ENCODE measurements around the gene RASSF7.
A peak's percentile ranks its signal among the peaks of the same experiment; 100 is the strongest.

Gene RASSF7

GRCh38 chr11:581752-582151, 21.0 kb downstream of the RASSF7 start:
- DNase-seq (ENCODE audit: insufficient read length, low spot score), result no peak
- FAIRE-seq, result no peak

- DNase-seq (ENCODE audit: insufficient read length, low spot score) (no peak), FAIRE-seq (no peak)
Observed at GRCh38 chr11:584287-584686, 23.5 kb downstream of the RASSF7 start.

DNA sequence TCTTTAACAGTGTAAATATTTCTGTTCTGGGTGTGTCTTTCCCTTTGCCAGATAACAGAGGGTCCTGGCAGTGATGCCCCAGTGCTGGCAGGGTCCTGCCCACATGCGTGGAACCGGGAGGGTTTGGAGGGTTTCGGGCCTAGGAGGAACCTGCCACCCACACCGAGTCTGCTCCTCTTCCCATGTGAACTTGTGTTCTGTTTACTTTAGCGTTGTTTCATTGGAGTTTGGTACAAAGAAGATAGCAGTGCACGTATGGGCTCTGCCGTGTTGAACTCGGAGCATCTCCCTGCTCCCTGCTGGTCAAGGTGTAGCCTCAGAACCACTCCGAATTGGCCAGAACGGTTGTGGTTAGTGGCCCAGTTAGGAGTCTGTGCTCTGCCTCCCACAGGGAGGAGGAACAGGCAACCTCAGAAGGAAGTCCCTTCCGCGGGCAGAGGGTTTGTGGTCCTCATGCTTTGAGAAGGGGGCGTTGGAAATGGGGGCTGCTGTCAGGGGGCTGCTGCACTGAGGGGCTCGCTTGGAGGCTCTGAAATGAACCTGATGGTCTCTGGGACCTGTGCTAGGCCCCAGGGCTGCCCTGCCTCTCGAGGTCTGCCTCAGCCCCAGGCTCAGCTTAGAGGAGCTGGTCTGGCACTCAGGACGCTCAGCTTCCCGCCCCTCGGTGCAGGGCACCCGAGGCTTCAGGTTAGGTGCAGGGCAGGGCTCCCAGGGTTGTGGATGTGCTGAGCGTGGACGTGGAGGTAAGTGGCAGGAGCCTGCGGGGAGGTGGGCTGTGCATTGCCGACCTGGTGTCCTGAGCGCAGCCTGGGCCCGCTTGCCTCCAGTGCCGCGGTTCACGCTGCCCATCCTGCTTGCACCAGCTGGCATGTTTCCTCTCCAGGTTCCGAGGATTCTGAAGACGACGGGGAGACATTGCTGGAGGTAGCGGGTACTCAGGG, 25.9 kb downstream of the RASSF7 start:
- FAIRE-seq (no peak), DNase-seq (ENCODE audit: insufficient read length, low spot score) (no peak)

DNA sequence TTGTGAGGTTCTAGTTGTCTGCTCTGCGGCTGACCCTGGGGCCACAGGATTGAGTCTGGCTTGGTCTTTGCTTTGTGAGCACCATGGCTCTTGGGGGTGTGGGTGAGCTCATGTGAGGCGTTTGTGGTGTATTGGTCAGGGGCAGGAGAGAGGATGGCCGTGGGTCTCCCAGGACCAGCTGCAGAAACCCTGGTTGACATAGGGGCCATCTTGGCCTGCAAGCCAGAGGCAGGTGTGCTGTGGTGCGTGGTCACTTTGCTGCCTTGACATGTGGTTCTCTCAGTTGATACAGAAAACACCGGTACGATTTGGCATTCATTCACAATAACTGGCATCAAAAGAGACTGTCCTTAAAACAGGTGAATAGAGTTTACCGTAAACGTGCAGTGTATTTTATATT, 26.8 kb downstream of the RASSF7 start:
- FAIRE-seq, result no peak
- no peak for DNase-seq (ENCODE audit: insufficient read length, low spot score)

DNA sequence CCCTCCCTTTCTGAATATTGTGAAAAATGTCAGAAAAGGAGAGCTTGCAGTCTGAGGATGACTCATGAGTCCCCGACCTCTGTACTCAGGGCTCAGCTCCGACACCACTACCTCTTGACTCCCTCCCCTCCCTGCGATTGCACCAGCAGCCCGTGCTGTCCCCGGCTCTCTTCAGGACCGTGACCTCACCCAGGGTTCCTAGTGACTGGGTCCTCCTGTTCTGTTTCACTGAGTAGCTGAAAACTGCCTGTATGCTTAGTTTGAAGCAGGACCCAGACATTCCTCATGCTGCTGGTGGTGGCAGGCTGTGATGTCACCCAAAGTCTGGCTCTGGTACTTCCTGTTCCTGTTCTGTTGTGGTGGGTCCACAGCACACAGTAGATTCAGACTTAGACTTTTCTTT, 27.2 kb downstream of the RASSF7 start:
- DNase-seq (ENCODE audit: insufficient read length, low spot score) (peak; percentile 43), FAIRE-seq (no peak)

- DNase-seq (ENCODE audit: insufficient read length, low spot score) (no peak), FAIRE-seq (no peak)
Observed at GRCh38 chr11:589798-590197, 29.0 kb downstream of the RASSF7 start.

- DNase-seq (ENCODE audit: insufficient read length, low spot score) (no peak), FAIRE-seq (no peak)
Observed at GRCh38 chr11:590997-591396, 30.2 kb downstream of the RASSF7 start.

DNA sequence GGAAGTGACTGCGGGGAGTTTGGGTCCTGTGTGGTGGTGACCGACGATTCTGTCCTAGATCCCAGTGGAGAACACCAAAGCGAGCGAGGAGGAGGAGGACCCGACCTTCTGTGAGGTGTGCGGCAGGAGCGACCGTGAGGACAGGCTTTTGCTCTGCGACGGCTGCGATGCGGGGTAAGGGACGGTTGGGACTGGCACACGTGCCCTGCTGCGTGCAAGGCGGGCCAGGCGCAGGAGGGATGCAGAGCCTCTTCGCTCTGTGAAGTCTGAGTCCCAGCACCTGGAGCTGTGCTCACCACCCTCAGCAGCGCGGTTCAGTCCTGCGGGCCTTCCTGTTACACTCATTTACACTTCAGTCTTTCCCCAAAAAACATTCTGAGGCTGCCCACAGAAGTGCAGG, 31.7 kb downstream of the RASSF7 start:
- FAIRE-seq, result peak; percentile 31

GRCh38 chr11:592918-593317, 32.1 kb downstream of the RASSF7 start:
- FAIRE-seq (no peak), DNase-seq (ENCODE audit: insufficient read length, low spot score) (no peak)

More for the DNA sequence above, 31.7 kb downstream of the RASSF7 start:
- DNase-seq (ENCODE audit: insufficient read length, low spot score), result no peak

GRCh38 chr11:593347-593746, 32.6 kb downstream of the RASSF7 start:
- no peak for FAIRE-seq
- DNase-seq (ENCODE audit: insufficient read length, low spot score), result no peak

DNA sequence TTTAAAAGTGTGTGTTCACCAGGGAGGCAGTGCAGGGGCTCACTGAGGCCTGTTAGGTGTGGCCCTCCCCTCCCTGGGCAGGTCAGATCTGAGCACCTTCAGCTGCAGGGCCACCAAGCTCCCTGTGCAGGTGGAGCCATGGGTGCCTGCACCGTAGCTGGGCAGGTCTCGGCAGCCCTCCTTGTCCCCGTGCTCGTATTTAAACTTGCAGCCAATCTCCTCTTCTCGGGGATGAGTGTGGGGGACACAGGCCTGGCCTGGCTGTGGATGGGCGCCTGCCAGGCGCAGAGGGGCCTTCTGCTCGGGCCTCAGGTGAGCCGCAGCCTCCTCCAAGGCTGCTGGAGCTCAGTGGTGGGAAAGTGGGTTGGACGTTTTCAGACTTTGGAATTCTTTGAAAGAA, 34.6 kb downstream of the RASSF7 start:
- FAIRE-seq, result no peak
- DNase-seq (ENCODE audit: insufficient read length, low spot score), result no peak

DNA sequence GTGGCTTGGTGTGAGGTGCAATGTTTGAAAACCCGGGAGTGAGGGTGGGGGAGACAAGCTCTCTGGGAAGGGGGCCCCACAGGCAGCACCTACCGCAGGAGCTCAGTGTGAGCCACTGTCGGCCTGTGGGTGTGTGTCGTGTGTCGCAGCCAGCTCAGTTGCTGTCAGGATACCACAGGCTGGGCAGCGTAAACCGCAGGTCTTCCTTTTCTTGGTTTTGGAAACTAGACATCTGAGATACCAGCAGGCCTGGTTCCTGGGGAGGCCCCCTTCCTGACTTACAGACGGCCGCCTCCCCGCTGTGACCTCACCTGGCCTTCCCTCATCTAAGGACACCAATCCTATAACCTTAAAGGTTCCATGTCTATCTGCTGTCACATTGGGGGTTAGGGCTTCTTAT, 35.6 kb downstream of the RASSF7 start:
- DNase-seq (ENCODE audit: insufficient read length, low spot score) (no peak), FAIRE-seq (no peak)

DNA sequence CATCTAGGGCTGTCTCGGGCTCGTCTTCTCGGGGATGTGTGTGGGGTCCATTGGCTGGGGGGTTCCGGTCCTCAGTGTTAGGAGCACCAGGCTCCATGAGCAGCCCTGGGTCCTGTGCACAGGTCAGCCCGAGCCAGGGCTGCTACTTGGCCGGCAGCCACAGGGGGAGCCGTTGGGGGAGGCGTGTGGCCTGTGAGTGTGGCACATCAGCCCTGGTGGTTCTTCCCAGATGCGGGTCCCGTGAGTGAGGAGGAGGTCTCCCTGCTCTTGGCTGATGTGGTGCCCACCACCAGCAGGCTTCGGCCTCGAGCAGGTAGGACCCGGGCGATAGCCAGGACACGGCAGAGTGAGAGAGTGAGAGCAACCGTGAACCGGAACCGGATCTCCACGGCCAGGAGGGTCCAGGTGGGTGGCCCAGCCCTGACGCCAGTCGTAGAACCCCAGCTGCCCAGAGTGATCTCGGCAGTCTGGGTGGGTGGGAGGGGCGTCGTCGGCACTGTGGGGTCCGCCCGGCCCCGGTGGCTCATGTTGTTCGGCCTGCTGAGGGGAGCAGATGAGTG, 36.5 kb downstream of the RASSF7 start:
- FAIRE-seq (no peak), DNase-seq (ENCODE audit: insufficient read length, low spot score) (no peak)

GRCh38 chr11:598005-598680, 37.4 kb downstream of the RASSF7 start:
- no peak for FAIRE-seq
- no peak for DNase-seq (ENCODE audit: insufficient read length, low spot score)

GRCh38 chr11:601573-602245, 40.9 kb downstream of the RASSF7 start:
- no peak for FAIRE-seq
- DNase-seq (ENCODE audit: insufficient read length, low spot score), result no peak

- no peak for FAIRE-seq
Observed at GRCh38 chr11:603154-603553, 42.4 kb downstream of the RASSF7 start.

GRCh38 chr11:605286-606129, 44.7 kb downstream of the RASSF7 start:
- FAIRE-seq (no peak), DNase-seq (ENCODE audit: insufficient read length, low spot score) (no peak)

More at GRCh38 chr11:603154-603553, 42.4 kb downstream of the RASSF7 start:
- DNase-seq (ENCODE audit: insufficient read length, low spot score), result no peak

- FAIRE-seq, result no peak
- DNase-seq (ENCODE audit: insufficient read length, low spot score), result no peak
Observed at GRCh38 chr11:606245-606644, 45.5 kb downstream of the RASSF7 start.

GRCh38 chr11:607020-607780, 46.4 kb downstream of the RASSF7 start:
- DNase-seq (ENCODE audit: insufficient read length, low spot score) (no peak), FAIRE-seq (no peak)
